ENCODE data around the gene MTFR1L. TPM values are rescaled to one million over a fixed set of nuclear protein-coding genes. Genes with fewer than 3 reads are reported as not detected.
A peak's percentile ranks its signal among the peaks of the same experiment; 100 is the strongest.

MTFR1L gene
- total RNA-seq, 1 experiment from 2014 or later: 28.9 TPM

DNA sequence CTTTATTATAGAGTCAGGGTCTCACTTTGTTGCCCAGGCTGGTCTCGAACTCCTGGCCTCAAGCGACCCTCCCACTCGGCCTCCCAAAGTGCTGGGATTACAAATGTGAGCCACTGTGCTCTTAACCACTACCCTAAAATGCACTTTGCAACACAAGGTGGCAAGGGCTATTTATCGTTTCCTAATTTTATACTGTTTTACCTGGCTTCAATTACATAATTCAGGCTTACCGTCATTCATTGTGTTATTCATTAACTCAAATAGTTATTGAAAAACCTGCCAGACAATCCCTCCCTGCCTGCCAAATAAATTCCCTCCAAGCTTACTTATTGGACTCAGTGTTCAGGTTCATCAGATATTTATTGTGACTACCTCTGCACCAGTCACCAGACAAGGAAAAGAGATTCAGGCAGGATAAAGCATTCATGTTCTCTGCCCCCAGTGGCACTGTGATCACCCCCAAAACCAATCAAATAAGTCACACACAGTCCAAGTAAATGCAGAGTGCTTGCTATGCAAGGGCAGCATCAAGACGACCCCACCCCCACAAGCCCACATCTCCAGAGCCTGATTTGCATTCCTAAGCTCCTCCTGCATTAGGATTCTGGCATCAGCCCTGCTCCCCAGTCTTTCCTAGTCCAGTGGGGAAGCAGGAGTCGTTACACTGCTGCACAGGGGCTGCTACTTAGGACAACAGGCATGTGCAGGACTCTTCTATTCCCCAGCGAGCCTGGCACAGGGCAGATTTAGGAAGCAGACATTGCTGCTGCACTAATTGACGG is 47.6 kb downstream of the MTFR1L start (continued):
- TF ChIP-seq, protein P1, sequence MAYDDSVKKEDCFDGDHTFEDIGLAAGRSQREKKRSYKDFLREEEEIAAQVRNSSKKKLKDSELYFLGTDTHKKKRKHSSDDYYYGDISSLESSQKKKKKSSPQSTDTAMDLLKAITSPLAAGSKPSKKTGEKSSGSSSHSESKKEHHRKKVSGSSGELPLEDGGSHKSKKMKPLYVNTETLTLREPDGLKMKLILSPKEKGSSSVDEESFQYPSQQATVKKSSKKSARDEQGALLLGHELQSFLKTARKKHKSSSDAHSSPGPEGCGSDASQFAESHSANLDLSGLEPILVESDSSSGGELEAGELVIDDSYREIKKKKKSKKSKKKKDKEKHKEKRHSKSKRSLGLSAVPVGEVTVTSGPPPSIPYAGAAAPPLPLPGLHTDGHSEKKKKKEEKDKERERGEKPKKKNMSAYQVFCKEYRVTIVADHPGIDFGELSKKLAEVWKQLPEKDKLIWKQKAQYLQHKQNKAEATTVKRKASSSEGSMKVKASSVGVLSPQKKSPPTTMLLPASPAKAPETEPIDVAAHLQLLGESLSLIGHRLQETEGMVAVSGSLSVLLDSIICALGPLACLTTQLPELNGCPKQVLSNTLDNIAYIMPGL (CRISPR knock-in tag; IDR thresholded peaks at IDR 0.05): no peak
- TF ChIP-seq ZSCAN18 (CRISPR knock-in tag; IDR thresholded peaks at IDR 0.05): no peak
- TF ChIP-seq STAT6 (CRISPR knock-in tag; conservative IDR thresholded peaks at IDR 0.05; ENCODE audit: low read depth): no peak

- Mint-ChIP-seq H3K4me3 (no peak overlapping the region), H3K36me3 (no peaks in the 10 kb centered on the region), H3K4me1 (peaks cover 26% of the 10 kb centered on the region), H3K9me3 (no peaks in the 10 kb centered on the region), H3K27me3 (ENCODE audit: low read depth) (no peaks in the 10 kb centered on the region), H3K27ac (no peak overlapping the region)
- POLR2A ChIA-PET: interaction anchor here (1.2 kb wide), 1 partner anchor 48 kb away, joined by 3 read pairs; no protein-coding TSS in a partner anchor
- ATAC-seq: peak; percentile 36
- TF ChIP-seq JAZF1 (CRISPR knock-in tag; IDR thresholded peaks at IDR 0.05): no peak
- no peak for TF ChIP-seq TEAD4 (CRISPR knock-in tag; IDR thresholded peaks at IDR 0.05)
- TF ChIP-seq, protein P2, sequence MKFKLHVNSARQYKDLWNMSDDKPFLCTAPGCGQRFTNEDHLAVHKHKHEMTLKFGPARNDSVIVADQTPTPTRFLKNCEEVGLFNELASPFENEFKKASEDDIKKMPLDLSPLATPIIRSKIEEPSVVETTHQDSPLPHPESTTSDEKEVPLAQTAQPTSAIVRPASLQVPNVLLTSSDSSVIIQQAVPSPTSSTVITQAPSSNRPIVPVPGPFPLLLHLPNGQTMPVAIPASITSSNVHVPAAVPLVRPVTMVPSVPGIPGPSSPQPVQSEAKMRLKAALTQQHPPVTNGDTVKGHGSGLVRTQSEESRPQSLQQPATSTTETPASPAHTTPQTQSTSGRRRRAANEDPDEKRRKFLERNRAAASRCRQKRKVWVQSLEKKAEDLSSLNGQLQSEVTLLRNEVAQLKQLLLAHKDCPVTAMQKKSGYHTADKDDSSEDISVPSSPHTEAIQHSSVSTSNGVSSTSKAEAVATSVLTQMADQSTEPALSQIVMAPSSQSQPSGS (CRISPR knock-in tag; IDR thresholded peaks at IDR 0.05; ENCODE audit: borderline replicate concordance, low read depth): no peak
- TF ChIP-seq ZNF396 (CRISPR knock-in tag; IDR thresholded peaks at IDR 0.05; ENCODE audit: borderline replicate concordance): no peak
- no peak for TF ChIP-seq CREM (CRISPR knock-in tag; IDR thresholded peaks at IDR 0.05)
- TF ChIP-seq, protein P1 (CRISPR knock-in tag; IDR thresholded peaks at IDR 0.05): no peak
- TF ChIP-seq FOXJ3 (CRISPR knock-in tag; IDR thresholded peaks at IDR 0.05; ENCODE audit: borderline replicate concordance): no peak
- TF ChIP-seq ZNF532 (CRISPR knock-in tag; IDR thresholded peaks at IDR 0.05; ENCODE audit: borderline replicate concordance): no peak
- no peak for TF ChIP-seq FOXP1 (CRISPR knock-in tag; IDR thresholded peaks at IDR 0.05; ENCODE audit: borderline replicate concordance)
- no peak for TF ChIP-seq ZNF317 (CRISPR knock-in tag; IDR thresholded peaks at IDR 0.05; ENCODE audit: borderline replicate concordance, low read depth)
- peak; percentile 29 for DNase-seq (ENCODE audit: low spot score)
- CTCF ChIA-PET: interaction anchor here (1.4 kb wide), 1 partner anchor 26 kb away, joined by 5 read pairs; no protein-coding TSS in a partner anchor
These were observed 50.3 kb downstream of the MTFR1L start for GRCh38 chr1:25869909-25870606.
